Femur (tissue), 1 donor: ENCODE measurements around the gene TOM1.

Experiments
- DNase-seq: peaks from one replicate; pipeline ENCODE4 v3.0.0-alpha.2; 2017

The TOM1 gene

DNA sequence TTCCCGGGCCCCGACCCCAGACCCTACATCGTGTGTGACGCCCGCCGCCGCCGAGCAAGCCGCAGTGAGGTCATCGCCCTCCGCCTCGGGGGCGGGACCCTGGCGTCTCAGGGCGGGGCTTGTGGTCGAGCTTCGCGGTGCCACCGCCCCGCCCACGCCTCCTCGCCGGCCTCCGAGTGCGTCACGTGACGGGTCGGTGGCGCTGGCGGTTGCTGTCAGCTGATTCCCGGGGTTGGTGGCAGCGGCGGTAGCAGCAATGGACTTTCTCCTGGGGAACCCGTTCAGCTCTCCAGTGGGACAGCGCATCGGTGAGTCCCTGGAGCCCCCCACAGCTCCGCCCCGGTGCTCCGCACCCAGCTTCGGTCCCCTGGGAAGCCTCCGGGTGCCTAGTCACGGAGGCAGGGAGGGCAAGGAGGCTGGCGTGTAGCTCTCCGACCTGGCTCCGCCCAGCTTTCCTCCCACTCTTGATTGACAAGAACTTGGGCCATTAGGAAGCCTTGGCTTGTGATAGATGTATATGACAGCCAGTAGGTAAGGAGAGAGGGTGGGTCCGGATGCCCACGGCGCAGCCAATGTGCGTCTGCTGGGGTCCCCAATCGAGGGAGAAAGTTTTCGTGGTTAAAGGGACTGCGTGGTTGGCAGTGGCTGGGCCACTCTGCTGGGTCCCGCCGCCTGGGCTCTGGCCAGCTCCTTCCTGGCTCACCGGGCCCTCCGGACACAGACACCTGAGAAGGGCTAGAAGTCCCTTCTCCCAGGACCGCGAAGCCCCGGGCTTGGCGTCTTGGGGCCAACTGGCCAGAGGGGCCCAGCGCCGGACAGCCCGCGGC, at the start of gene TOM1:
Gene TOM1, plus strand, starts transcription at position 222 of the 827 bp plus-strand sequence. Its CDS starts 35 bp downstream, at position 257.
- peak; percentile 97 for DNase-seq

DNA sequence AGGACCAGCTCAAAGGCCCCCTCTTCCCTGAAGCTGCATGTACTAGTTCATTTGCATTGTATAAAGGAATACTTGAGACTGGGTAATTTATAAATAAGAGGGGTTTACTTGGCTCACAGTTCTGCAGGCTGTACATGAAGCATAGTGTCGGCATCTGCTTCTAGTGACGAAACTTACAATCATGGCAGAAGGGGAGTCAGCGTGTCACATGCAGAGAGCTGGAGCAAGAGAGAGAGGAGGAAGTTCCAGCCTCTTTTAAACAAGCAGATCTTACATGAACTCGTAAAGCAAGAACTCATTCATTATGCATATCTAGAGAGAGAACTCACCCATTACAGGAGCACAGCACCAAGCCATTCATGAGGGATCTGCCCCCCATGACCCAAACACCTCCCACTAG, 49.5 kb upstream of the TOM1 start:
- no peak for DNase-seq

DNA sequence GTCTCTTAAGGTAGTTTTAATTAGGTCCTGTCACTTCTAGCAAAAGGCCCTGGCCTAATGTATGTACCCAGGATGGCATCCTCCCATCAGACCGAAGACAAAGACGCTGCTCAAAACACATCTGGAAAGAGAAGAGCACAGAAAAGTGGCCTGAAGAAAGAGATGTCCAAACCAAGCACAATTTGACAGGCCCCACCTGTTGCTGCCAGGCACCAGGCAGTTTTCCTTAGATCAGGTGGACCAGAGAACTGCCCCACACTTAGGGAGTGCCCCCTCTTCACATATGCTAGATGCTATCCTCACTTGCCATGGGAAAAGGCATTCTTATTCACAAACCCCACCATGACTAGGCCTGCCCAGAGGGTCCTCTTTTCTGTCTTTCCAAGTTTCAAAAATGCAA, 45.7 kb upstream of the TOM1 start:
- no peak for DNase-seq

DNA sequence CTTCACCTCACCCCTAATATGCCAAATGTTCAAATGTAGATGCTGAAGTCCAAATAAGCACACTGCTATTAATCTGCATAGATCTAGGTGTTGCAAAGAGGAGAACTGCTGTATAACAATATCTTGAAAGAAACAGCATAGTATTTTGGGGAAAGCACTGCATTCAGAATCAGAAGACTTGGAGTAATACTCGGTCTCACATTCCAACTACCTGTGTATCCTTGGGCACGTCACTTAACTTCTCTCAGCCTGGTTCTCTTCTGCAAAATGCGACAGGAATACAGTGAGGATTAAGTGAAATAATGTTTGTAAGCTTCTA, 42.7 kb upstream of the TOM1 start:
- DNase-seq = no peak

DNA sequence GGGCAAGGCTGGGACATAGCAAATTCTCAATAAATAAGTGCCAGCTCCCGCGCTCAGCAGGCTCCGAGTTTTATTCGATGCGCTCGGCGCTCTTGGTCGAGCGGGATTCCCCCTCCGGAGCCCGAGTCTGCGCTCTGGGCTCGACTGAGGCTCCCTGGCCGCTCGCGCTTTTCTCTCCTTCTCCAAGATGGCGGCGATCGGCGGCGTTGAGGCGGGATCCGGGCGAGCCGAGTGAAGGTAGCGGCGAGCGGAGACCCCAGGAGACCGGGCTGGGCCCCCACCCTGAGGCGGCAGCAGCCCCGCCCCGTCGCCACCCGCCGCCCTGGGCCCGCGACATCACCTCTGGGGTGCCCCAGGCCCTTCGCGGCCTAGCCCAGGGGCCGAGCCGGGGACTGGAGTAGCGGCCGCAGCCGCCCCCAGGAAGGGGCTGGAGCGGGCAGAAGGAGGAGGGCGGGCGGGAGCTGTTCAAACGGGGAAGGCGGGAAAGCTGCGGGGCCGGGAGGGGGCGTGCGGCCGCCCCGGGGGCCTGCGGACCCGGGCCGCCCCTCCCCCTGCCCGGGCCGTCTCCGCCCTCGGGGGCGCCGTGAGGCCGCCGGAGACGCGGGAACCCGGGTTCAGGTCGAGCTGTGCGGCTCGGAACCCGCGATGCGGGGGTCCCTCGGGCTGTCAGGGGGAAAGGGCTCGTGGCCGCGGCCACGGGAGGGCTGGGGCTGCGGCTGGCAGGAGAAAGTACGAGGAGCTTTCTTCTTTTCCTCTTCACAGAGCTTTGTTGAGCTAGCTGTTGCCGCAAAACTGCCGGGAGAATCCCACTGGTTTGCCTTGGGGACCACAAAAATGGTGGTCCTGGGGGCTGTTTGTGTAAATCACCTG, 42.1 kb upstream of the TOM1 start, which contains the start of gene HMGXB4:
Gene HMGXB4, plus strand, starts transcription at position 173 of the 870 bp plus-strand sequence. CDS start 4,898 bp downstream, outside the sequence.
- DNase-seq = peak; percentile 92

DNA sequence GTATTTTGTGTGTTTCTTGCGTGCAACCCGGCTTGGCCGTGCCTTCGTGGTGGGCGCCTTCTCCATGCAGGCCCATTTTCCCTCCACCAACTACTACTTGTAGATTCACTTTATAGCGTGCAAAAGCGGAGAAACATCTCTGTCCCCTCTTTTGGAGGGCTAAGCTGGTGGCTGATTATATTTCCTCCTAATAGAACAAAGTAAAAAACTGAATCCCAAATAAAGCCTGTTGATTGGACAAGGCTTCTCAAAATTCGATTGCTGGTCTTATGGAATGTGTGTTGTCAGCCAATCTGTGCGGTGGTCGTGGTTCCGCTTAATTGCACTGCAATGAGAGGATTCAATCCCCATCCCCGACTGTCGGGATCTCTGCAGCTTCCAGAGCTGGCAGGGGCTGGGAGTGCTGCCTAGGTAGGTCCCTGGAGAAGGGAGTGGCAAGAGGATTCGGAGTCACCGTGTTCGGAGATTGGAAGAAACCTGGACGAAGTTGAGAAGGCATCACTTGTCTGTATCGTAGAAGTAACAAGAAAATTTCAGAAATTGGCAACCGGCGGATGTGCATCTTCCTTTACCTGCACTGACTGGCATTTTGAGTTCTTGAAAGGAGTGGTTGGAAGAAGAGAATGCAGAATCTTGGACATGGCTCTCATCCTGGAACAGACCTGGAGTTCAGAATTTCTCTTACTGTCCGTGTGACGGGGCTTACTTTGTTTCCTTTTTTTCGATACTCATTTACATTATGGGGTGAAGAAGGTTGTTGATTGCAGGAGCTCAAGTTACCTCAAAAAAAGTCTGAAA, 41.3 kb upstream of the TOM1 start:
- peak; percentile 32 for DNase-seq

DNA sequence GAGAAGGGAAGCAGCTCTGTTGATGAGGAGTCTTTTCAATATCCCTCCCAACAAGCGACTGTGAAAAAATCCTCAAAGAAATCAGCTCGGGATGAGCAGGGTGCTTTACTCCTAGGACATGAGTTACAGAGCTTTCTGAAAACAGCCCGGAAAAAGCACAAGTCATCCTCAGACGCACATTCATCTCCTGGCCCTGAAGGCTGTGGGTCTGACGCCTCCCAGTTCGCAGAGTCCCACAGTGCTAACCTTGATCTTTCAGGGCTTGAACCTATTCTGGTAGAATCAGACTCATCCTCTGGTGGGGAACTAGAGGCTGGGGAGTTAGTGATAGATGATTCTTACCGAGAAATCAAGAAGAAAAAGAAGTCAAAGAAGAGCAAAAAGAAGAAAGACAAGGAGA, 34.7 kb upstream of the TOM1 start:
- no peak for DNase-seq

DNA sequence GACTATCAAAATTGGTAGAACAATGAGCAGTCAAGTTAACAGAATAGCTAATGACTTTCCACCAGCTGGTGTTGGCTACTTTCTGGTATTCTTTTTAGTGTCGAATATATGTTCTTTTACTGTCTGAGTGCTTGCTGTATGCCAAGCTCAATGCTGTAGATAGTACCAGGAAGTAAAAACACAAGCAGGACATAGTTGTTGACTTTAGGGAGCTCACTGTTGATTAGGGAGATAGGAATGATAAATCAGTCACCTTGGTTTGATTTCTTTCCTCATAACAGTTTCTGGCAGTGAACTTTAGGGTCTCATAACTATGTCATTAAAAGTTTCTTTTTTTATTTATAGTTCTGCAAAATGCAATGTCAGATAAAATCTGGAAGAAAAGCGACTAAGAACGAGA, 33.4 kb upstream of the TOM1 start:
- no peak for DNase-seq

GRCh38 chr22:35269630-35270029, 30.1 kb upstream of the TOM1 start:
- no peak for DNase-seq

GRCh38 chr22:35274154-35274871, 25.4 kb upstream of the TOM1 start:
- no peak for DNase-seq

- DNase-seq = no peak
Observed at GRCh38 chr22:35275580-35275979, 24.1 kb upstream of the TOM1 start.

GRCh38 chr22:35276019-35276418, 23.7 kb upstream of the TOM1 start:
- no peak for DNase-seq

DNA sequence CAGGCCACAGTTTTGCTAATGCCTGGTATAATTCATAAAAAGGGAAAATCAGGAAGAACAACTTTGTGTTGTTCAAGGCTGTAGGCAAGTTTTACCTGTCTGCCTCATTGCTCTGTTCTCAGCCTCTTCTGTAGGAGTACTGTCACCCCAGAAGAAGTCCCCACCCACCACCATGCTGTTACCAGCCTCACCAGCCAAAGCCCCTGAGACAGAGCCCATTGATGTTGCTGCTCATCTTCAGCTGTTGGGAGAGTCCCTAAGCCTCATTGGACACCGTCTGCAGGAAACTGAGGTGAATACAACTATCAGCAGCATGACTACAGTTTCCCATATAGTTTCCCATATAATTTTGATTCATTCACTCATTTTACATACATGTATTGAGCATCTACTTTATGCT, 11.6 kb upstream of the TOM1 start:
- DNase-seq = no peak

DNA sequence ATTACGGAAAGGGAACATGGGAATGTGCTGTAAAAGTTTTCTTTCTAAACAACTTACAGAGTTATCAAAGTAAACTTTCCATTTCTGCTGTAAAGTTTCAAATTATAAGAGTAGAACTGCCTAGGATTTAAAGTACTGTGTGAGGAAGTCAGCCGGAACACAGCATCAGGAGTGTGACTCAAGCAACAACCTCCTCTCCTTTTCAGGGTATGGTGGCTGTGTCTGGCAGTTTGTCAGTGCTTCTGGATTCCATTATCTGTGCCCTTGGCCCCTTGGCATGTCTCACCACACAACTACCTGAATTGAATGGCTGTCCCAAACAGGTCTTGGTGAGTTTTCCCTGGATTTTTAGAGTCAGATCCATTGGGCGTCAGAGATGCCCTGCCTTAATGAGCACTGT, 6.9 kb upstream of the TOM1 start:
- no peak for DNase-seq

DNA sequence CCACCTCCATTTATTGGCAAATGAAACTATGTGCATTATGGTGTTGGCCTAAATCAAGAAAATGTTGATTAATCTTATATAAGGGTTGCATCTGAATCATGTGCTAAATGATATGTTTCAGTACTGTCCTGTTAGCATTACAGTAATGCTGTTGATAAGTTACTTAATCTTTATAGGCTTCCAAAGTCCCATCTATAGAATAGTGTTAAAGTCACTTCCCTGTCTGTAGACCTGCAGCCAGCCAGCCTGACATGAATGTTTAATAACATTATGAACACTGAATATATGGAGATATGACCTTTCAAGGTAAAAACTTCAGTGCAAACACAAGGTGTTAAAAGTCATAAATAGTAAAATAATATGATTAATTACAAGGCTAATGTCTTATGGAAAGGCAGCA, 3.6 kb upstream of the TOM1 start:
- DNase-seq = no peak

- peak; percentile 54 for DNase-seq
Observed at GRCh38 chr22:35299217-35299672, 449 bp upstream of the TOM1 start.

GRCh38 chr22:35301372-35301874, 1.7 kb downstream of the TOM1 start:
- peak; percentile 59 for DNase-seq

DNA sequence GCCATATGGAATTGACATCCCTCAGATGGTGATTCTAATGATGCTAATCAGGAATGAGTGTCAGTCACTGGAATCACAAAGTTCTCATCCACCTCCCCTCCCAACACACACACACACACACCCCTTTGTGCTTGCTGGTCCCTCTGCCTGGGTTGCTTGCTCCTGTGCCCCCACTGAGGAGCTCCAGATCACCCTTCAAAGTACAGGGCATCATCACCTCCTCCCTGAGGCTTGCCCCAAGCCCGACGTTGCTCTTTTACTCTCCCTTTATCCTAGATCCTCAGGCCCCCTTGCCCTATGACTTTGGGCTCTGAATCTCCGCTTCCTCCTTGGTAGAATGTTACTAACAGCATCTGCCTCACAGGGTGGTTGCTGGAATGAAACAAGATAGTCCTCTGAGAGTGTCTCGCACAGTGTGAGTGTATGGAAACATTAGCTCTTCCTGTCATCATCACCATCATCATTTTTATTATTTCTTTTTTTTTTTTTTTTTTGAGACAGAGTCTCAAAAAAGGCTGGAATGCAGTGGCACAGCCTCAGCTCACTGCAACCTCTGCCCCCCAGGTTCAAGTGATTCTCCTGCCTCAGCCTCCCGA, 3.4 kb downstream of the TOM1 start:
- no peak for DNase-seq

- DNase-seq = no peak
Observed at GRCh38 chr22:35305525-35306070, 5.9 kb downstream of the TOM1 start.

- DNase-seq = peak; percentile 54
Observed at GRCh38 chr22:35306350-35306967, 6.8 kb downstream of the TOM1 start.

GRCh38 chr22:35307372-35307771, 7.7 kb downstream of the TOM1 start:
- no peak for DNase-seq
